Transverse colon (tissue), 4 donors: ENCODE data around the gene S100A3.

Experiments
- CTCF ChIP-seq, 5 experiments: fragments of 200-600 bp in 3 of 5; fragments of 450-650 bp in 2 of 5; sonication (generic) in 3 of 5; IDR thresholded peaks; 1 replicate in 2 of 5; 2 replicates in 3 of 5; pipeline ENCODE4 v1.5.1; 2016 to 2017; ENCODE audit warnings: antibody characterized with exemption in 5 of 5, inconsistent platforms in 3 of 5, mild to moderate bottlenecking in 2 of 5, moderate library complexity in 1 of 5
- EP300 ChIP-seq: sonication (generic); formaldehyde crosslinking; IDR thresholded peaks from one replicate; pipeline ENCODE4 v1.6.1; 2017; ENCODE audit warnings: antibody characterized with exemption, low read depth
- POLR2A ChIP-seq: fragments of 450-650 bp; IDR thresholded peaks from one replicate; pipeline ENCODE4 v1.6.1; 2016; ENCODE audit warnings: antibody characterized with exemption, mild to moderate bottlenecking, moderate library complexity
- POLR2AphosphoS5 ChIP-seq, 3 donors: sonication (generic); formaldehyde crosslinking; IDR thresholded peaks; one replicate each; pipeline ENCODE4 v1.6.1; 2016; ENCODE audit warnings: antibody characterized with exemption in 3 of 3

GRCh38 chr1:153568367-153569099 is 19.5 kb upstream of the S100A3 start:
- TF ChIP-seq POLR2A (peak; percentile 32), CTCF (IDR thresholded peaks at IDR 0.05) (peak; percentile 99 to 100 (median 99)), POLR2AphosphoS5 (IDR thresholded peaks at IDR 0.05) (peak in 2 of 3 donors; percentile 44 to 51), EP300 (no peak)
